ENCODE measurements around the gene PLCD4.

The PLCD4 gene

DNA sequence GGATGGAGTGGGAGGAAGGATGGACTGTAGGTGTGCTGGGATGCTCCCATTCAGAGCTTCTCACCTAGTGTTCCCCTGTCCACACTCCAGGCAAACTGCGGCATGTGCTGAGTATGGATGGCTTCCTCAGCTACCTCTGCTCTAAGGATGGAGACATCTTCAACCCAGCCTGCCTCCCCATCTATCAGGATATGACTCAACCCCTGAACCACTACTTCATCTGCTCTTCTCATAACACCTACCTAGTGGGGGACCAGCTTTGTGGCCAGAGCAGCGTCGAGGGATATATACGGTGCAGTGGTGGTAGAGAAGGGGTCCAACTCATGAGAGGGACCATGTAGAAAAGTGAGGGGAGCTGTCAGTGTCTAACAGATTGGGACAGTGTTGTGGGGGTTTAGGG is 20.2 kb downstream of the PLCD4 start:
- H3K36me3 ChIP-seq (ENCODE audit: insufficient read depth, low read length): no peaks in the 10 kb centered on the region
- no peak for DNase-seq (ENCODE audit: low read depth, low spot score)
- no peak overlapping the region for H3K27ac ChIP-seq
- H3K9ac ChIP-seq (ENCODE audit: insufficient read length): no peak overlapping the region
- H3K4me3 ChIP-seq: no peak overlapping the region
- TF ChIP-seq EZH2 (IDR thresholded peaks at IDR 0.05) (no peak), POLR2AphosphoS5 (IDR thresholded peaks at IDR 0.05; ENCODE audit: borderline replicate concordance, low read depth, low read length) (no peak), FOXP2 (optimal IDR thresholded peaks at IDR 0.05; ENCODE audit: control extremely low read depth, extremely low read length, insufficient read depth) (no peak)
- no peaks in the 10 kb centered on the region for H3K9me3 ChIP-seq (ENCODE audit: low read depth, low read length)

DNA sequence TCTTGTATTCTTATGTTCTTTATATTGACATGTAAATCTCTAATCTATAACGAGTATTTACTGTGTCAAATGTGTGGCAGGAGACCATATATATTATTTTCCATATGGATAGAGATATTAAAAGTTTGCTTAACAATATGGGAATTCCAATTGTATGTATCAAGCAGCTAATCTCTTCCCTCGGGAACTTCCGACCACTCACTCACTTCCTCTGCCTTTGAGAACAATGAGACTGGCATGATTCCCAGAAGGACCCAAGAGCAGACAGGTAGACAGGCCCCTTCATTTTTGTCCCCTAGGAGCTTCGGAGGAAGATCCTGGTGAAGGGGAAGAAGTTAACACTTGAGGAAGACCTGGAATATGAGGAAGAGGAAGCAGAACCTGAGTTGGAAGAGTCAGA is 24.1 kb downstream of the PLCD4 start:
- Histone ChIP-seq H3K9me3 (ENCODE audit: low read depth, low read length) (no peaks in the 10 kb centered on the region), H3K4me3 (no peak overlapping the region), H3K9ac (ENCODE audit: insufficient read length) (no peak overlapping the region), H3K36me3 (ENCODE audit: insufficient read depth, low read length) (peaks cover 18% of the 10 kb centered on the region; the same call in 1 of the 2 replicates), H3K27ac (0 out of 2 replicates have a peak overlapping the region, but pooled peaks have one; percentile 31)
- no peak for TF ChIP-seq EZH2 (IDR thresholded peaks at IDR 0.05)
- no peak for TF ChIP-seq POLR2AphosphoS5 (IDR thresholded peaks at IDR 0.05; ENCODE audit: borderline replicate concordance, low read depth, low read length)
- no peak for TF ChIP-seq FOXP2 (optimal IDR thresholded peaks at IDR 0.05; ENCODE audit: control extremely low read depth, extremely low read length, insufficient read depth)
- no peak for DNase-seq (ENCODE audit: low read depth, low spot score)

- Histone ChIP-seq H3K9me3 (ENCODE audit: low read depth, low read length) (no peaks in the 10 kb centered on the region), H3K9ac (ENCODE audit: insufficient read length) (no peak overlapping the region), H3K27ac (no peak overlapping the region), H3K36me3 (ENCODE audit: insufficient read depth, low read length) (peaks cover 50% of the 10 kb centered on the region; the same call in 1 of the 2 replicates), H3K4me3 (no peak overlapping the region)
- TF ChIP-seq POLR2AphosphoS5 (IDR thresholded peaks at IDR 0.05; ENCODE audit: borderline replicate concordance, low read depth, low read length) (no peak), FOXP2 (optimal IDR thresholded peaks at IDR 0.05; ENCODE audit: control extremely low read depth, extremely low read length, insufficient read depth) (no peak), EZH2 (IDR thresholded peaks at IDR 0.05) (no peak)
- no peak for DNase-seq (ENCODE audit: low read depth, low spot score)
Observed at GRCh38 chr2:218635719-218636118, 28.0 kb downstream of the PLCD4 start.

- Histone ChIP-seq H3K27ac (no peak overlapping the region), H3K9me3 (ENCODE audit: low read depth, low read length) (no peaks in the 10 kb centered on the region), H3K36me3 (ENCODE audit: insufficient read depth, low read length) (peaks cover 64% of the 10 kb centered on the region; the same call in 1 of the 2 replicates), H3K4me3 (no peak overlapping the region), H3K9ac (ENCODE audit: insufficient read length) (no peak overlapping the region)
- no peak for DNase-seq (ENCODE audit: low read depth, low spot score)
- no peak for TF ChIP-seq EZH2 (IDR thresholded peaks at IDR 0.05)
- TF ChIP-seq POLR2AphosphoS5 (IDR thresholded peaks at IDR 0.05; ENCODE audit: borderline replicate concordance, low read depth, low read length): no peak
- no peak for TF ChIP-seq FOXP2 (optimal IDR thresholded peaks at IDR 0.05; ENCODE audit: control extremely low read depth, extremely low read length, insufficient read depth)
Observed at GRCh38 chr2:218638372-218638771, 30.7 kb downstream of the PLCD4 start.

- no peaks in the 10 kb centered on the region for H3K9me3 ChIP-seq (ENCODE audit: low read depth, low read length)
- no peak overlapping the region for H3K4me3 ChIP-seq
- H3K27ac ChIP-seq: no peak overlapping the region
- no peak overlapping the region for H3K9ac ChIP-seq (ENCODE audit: insufficient read length)
- TF ChIP-seq POLR2AphosphoS5 (IDR thresholded peaks at IDR 0.05; ENCODE audit: borderline replicate concordance, low read depth, low read length) (no peak), EZH2 (IDR thresholded peaks at IDR 0.05) (no peak), FOXP2 (optimal IDR thresholded peaks at IDR 0.05; ENCODE audit: control extremely low read depth, extremely low read length, insufficient read depth) (no peak)
- DNase-seq (ENCODE audit: low read depth, low spot score): no peak
- peaks cover 78% of the 10 kb centered on the region for H3K36me3 ChIP-seq (ENCODE audit: insufficient read depth, low read length)
Observed at GRCh38 chr2:218642121-218642656, 34.5 kb downstream of the PLCD4 start.

DNA sequence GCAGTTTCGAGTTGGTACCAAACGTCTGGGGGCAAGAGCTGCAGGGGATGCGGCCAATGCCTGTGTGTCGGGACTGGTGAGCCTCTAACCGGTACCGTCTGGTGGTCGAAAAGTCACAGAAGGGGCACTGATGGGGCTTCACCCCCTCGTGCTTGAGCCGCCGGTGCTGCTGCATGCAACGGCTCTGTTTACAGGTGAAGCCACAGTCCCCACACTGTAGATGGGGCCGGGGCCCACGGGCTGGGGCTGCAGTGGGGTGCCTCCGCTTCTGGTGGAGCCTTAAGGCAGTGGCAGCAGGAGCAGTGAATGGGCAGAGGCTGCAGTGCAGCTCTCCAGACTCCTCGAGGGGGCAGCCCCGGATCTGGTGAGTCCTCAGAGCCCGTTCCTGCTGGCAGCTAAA is 35.1 kb downstream of the PLCD4 start:
- Histone ChIP-seq H3K9me3 (ENCODE audit: low read depth, low read length) (no peaks in the 10 kb centered on the region), H3K36me3 (ENCODE audit: insufficient read depth, low read length) (peaks cover 79% of the 10 kb centered on the region), H3K9ac (ENCODE audit: insufficient read length) (no peak overlapping the region), H3K4me3 (no peak overlapping the region), H3K27ac (no peak overlapping the region)
- DNase-seq (ENCODE audit: low read depth, low spot score): no peak
- no peak for TF ChIP-seq FOXP2 (optimal IDR thresholded peaks at IDR 0.05; ENCODE audit: control extremely low read depth, extremely low read length, insufficient read depth)
- no peak for TF ChIP-seq POLR2AphosphoS5 (IDR thresholded peaks at IDR 0.05; ENCODE audit: borderline replicate concordance, low read depth, low read length)
- no peak for TF ChIP-seq EZH2 (IDR thresholded peaks at IDR 0.05)

DNA sequence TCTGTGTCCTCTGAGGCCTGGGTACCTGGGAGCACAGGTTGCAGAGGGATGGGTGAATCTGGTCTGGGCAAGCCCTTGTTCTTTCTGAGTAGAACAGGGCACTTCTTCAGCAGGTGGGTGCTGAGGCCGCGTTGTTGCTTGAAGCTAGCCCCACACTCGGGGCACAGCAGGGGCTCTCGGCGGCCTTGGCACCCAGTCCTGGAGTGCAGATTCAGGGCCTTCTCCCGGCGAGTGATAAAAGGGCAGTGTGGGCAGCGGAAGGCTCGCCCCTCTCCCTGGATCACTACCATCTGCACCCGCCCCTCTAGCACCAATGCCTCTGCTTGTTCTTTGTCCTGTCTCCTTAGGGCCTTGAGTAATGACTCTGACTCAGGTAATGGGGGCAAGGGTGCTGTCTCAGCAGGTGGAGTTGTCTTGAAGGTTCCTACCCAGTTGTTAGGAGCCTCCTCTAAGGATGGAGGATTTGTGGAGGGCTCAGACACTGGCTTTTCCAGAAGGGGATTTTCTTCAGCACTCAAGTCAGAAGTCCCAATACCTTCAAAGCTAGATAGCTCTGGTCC is 36.1 kb downstream of the PLCD4 start:
- no peak for TF ChIP-seq EZH2 (IDR thresholded peaks at IDR 0.05)
- no peak for TF ChIP-seq FOXP2 (optimal IDR thresholded peaks at IDR 0.05; ENCODE audit: control extremely low read depth, extremely low read length, insufficient read depth)
- no peak for TF ChIP-seq POLR2AphosphoS5 (IDR thresholded peaks at IDR 0.05; ENCODE audit: borderline replicate concordance, low read depth, low read length)

GRCh38 chr2:218644721-218645120 is 37.0 kb downstream of the PLCD4 start:
- no peak for DNase-seq (ENCODE audit: low read depth, low spot score)
- H3K36me3 ChIP-seq (ENCODE audit: insufficient read depth, low read length): peaks cover 82% of the 10 kb centered on the region
- no peak overlapping the region for H3K4me3 ChIP-seq
- no peaks in the 10 kb centered on the region for H3K9me3 ChIP-seq (ENCODE audit: low read depth, low read length)
- H3K9ac ChIP-seq (ENCODE audit: insufficient read length): no peak overlapping the region
- TF ChIP-seq EZH2 (IDR thresholded peaks at IDR 0.05) (no peak), POLR2AphosphoS5 (IDR thresholded peaks at IDR 0.05; ENCODE audit: borderline replicate concordance, low read depth, low read length) (no peak), FOXP2 (optimal IDR thresholded peaks at IDR 0.05; ENCODE audit: control extremely low read depth, extremely low read length, insufficient read depth) (no peak)
- H3K27ac ChIP-seq: no peak overlapping the region

More for the DNA sequence above, 36.1 kb downstream of the PLCD4 start:
- DNase-seq (ENCODE audit: low read depth, low spot score): no peak
- Histone ChIP-seq H3K9ac (ENCODE audit: insufficient read length) (no peak overlapping the region), H3K4me3 (no peak overlapping the region), H3K27ac (no peak overlapping the region), H3K9me3 (ENCODE audit: low read depth, low read length) (no peaks in the 10 kb centered on the region), H3K36me3 (ENCODE audit: insufficient read depth, low read length) (peaks cover 79% of the 10 kb centered on the region)

All from SK-N-MC (cell line).